Progenitor cell of endocrine pancreas (in vitro differentiated cells): ENCODE measurements around the gene NUP210. TPM values are rescaled to one million over a fixed set of nuclear protein-coding genes. Genes with fewer than 3 reads are reported as not detected.

Source experiments
- DNase-seq: peaks from one replicate; pipeline ENCODE4 v3.0.0; 2021; ENCODE audit warnings: low spot score; ENCODE audit not compliant: unreplicated experiment
- H3K27ac Mint-ChIP-seq: 2 replicates; pipeline ENCODE4 v1.8.0; 2021; ENCODE audit warnings: mild to moderate bottlenecking, moderate library complexity, mixed read lengths
- H3K27me3 Mint-ChIP-seq: 2 replicates; pipeline ENCODE4 v1.8.0; 2021; ENCODE audit warnings: mixed read lengths
- H3K36me3 Mint-ChIP-seq: 2 replicates; pipeline ENCODE4 v1.8.0; 2022; ENCODE audit warnings: mixed read lengths; ENCODE audit not compliant: insufficient read depth
- H3K4me1 Mint-ChIP-seq: 2 replicates; pipeline ENCODE4 v1.8.0; 2021; ENCODE audit warnings: low read depth, mixed read lengths
- H3K4me3 Mint-ChIP-seq: 2 replicates; pipeline ENCODE4 v1.8.0; 2021; ENCODE audit warnings: low read depth, mild to moderate bottlenecking, moderate library complexity, mixed read lengths
- H3K9me3 Mint-ChIP-seq: 2 replicates; pipeline ENCODE4 v1.8.0; 2021; ENCODE audit warnings: low read depth, mixed read lengths
- CTCF ChIP-seq: fragments of 200-600 bp; sonication (generic); IDR thresholded peaks from one replicate; pipeline ENCODE4 v1.5.0; 2021; ENCODE audit warnings: antibody characterized with exemption, mild to moderate bottlenecking; ENCODE audit not compliant: unreplicated experiment
- total RNA-seq: library from RNA; stranded (reverse); gene quantifications from 2 replicates; pipeline ENCODE4 v1.2.1, GENCODE V29; 2021

NUP210 gene
- total RNA-seq, 1 donor from 2014 or later, result 78.2 TPM

GRCh38 chr3:13401149-13401548, 19.0 kb downstream of the NUP210 start:
- Mint-ChIP-seq H3K4me1 (no peaks in the 10 kb centered on the region), H3K27me3 (no peaks in the 10 kb centered on the region), H3K4me3 (no peak overlapping the region), H3K9me3 (no peaks in the 10 kb centered on the region), H3K27ac (no peak overlapping the region), H3K36me3 (no peaks in the 10 kb centered on the region)
- no peak for TF ChIP-seq CTCF
- no peak for DNase-seq

- Mint-ChIP-seq H3K4me3 (no peak overlapping the region), H3K27me3 (no peaks in the 10 kb centered on the region), H3K9me3 (no peaks in the 10 kb centered on the region), H3K27ac (no peak overlapping the region), H3K4me1 (no peaks in the 10 kb centered on the region), H3K36me3 (peaks cover 5% of the 10 kb centered on the region)
- no peak for DNase-seq
- TF ChIP-seq CTCF, result no peak
Observed at GRCh38 chr3:13400114-13400673, 19.9 kb downstream of the NUP210 start.

GRCh38 chr3:13399603-13400002, 20.5 kb downstream of the NUP210 start:
- Mint-ChIP-seq H3K4me3 (no peak overlapping the region), H3K27ac (no peak overlapping the region), H3K9me3 (no peaks in the 10 kb centered on the region), H3K27me3 (no peaks in the 10 kb centered on the region), H3K36me3 (peaks cover 5% of the 10 kb centered on the region), H3K4me1 (no peaks in the 10 kb centered on the region)
- no peak for DNase-seq
- TF ChIP-seq CTCF, result no peak

- Mint-ChIP-seq H3K4me3 (no peak overlapping the region), H3K9me3 (no peaks in the 10 kb centered on the region), H3K27ac (no peak overlapping the region), H3K27me3 (no peaks in the 10 kb centered on the region), H3K4me1 (no peaks in the 10 kb centered on the region), H3K36me3 (peaks cover 5% of the 10 kb centered on the region)
- no peak for TF ChIP-seq CTCF
- DNase-seq, result no peak
Observed at GRCh38 chr3:13397316-13397715, 22.8 kb downstream of the NUP210 start.

GRCh38 chr3:13394363-13394762, 25.8 kb downstream of the NUP210 start:
- Mint-ChIP-seq H3K36me3 (peaks cover 10% of the 10 kb centered on the region), H3K4me1 (no peaks in the 10 kb centered on the region), H3K27me3 (no peaks in the 10 kb centered on the region), H3K9me3 (no peaks in the 10 kb centered on the region), H3K27ac (no peak overlapping the region), H3K4me3 (no peak overlapping the region)
- no peak for TF ChIP-seq CTCF
- no peak for DNase-seq
